ENCODE results near the gene EVA1B.
A peak's percentile ranks its signal among the peaks of the same experiment; 100 is the strongest.

EVA1B gene

DNA sequence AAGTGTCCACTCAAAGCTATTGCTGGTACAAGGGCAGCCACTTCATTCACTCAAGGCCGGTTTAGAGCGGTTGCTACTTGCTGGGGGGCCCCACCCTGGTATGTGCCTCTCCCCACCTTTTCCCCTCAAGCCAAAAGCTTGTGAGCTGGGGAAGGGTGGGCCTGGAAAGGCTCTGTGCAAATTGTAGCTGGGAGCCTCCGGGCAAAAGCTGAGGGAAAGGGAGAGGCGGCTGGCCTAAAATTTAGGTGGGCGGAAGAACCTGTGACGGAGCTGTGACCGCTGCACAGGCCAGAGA, 17.6 kb downstream of the EVA1B start:
- Mint-ChIP-seq H3K27ac (peak overlapping the region; percentile 99), H3K4me3 (peak overlapping the region; percentile 92), H3K27me3 (no peaks in the 10 kb centered on the region), H3K36me3 (peaks cover 12% of the 10 kb centered on the region), H3K9me3 (no peaks in the 10 kb centered on the region), H3K4me1 (peaks cover 54% of the 10 kb centered on the region)

DNA sequence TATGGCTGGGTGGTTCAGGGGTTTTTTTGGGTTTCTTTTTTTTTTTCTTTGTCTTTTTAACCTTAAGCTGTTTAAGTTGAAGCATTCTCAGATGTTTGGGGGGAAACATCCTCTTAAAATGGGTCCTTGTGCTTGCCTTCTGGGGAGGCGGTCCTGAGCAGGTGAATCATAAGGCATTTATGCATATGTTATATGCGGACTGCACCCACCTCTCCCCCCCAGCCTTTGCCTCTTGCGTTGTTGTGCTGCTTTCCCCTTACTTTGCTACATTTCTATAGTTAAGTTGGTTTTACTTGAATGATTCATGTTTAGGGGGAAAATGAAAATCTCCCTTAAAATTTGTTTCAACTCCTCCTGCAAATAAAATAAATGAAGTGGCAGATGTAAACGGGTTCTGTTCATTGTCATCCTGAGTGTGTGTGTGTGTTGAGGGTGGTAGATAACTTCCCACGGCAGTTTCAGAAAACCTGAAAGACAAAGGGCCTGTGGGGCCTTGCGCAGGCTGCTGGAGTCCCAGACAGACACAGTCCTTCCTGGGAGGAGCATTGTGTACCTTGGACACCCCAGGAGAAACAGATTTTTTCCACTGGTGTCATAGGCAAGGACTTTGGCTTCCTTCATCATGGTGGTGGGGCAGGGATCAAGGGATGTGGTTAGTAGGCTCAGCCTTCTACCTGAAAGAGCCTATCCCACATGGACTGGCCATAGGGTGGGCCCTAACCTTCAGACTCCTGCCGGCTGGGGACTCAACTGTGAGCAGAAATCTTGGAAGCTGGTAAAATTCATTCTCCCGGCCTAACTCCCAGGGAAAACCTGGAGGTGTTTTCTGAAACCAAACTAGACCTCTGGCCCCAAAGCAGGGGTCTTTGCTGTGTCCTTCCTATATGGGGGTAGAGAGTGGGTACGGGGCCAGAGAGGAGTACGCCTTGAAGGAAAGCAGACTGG, 18.2 kb downstream of the EVA1B start:
- Mint-ChIP-seq H3K9me3 (no peaks in the 10 kb centered on the region), H3K4me3 (peak overlapping the region; percentile 92), H3K27me3 (no peaks in the 10 kb centered on the region), H3K27ac (peak overlapping the region; percentile 99), H3K4me1 (peaks cover 56% of the 10 kb centered on the region), H3K36me3 (peaks cover 15% of the 10 kb centered on the region)

DNA sequence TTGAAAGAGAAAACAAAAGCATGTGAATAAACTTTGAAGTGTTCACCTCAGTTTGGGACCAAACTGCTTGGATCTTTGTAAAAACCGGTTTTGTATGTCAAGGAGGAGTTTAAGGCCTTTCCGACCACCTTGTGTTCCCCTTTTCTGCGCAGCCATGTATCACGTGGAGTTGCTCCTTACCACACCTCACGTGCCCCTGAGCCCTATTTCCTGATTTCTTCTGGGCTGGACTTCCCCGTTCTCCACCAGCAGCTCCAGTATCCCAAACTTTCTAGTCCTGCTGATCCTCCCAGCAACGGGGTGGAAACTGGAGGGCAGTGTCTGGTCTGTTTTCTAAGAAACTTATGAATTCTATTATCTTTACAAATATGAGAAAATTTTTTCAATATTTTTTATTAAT, 18.9 kb downstream of the EVA1B start:
- no peak overlapping the region for H3K4me3 Mint-ChIP-seq

DNA sequence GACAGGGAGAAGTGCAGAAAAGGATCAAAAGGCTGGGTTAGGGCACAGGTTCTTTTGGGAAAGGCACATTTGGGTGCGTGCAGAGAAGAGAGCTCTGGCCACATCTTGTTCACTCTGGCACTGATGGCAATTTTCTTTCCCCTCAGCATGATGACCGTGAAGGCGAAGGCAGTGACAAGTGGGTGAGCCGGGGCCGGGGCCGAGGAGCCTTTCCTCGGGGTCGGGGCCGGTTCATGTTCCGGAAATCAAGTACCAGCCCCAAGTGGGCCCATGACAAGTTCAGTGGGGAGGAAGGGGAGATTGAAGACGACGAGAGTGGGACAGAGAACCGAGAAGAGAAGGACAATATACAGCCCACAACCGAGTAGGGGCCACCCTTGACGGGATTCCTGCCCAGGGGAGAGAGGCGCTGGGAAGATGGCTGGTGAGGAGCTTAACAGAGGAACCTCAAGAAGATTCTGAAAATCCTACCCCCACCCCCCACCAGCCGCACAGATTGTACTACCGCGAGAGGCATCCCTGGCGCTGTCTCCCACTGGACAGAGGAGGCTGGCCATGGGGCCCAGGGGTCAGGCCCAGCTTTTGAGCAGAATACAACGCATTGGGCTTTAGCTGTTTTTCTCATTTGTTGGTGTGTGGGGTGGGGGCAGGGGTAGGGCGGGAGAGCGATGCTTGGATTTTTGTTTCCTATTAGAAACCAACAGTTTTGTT, 19.6 kb downstream of the EVA1B start:
- peaks cover 64% of the 10 kb centered on the region for H3K4me1 Mint-ChIP-seq
- H3K36me3 Mint-ChIP-seq, result peaks cover 17% of the 10 kb centered on the region
- H3K27ac Mint-ChIP-seq, result peak overlapping the region; percentile 99
- H3K4me3 Mint-ChIP-seq, result peak overlapping the region; percentile 47
- no peaks in the 10 kb centered on the region for H3K27me3 Mint-ChIP-seq
- no peaks in the 10 kb centered on the region for H3K9me3 Mint-ChIP-seq

More for the DNA sequence above, 18.9 kb downstream of the EVA1B start:
- Mint-ChIP-seq H3K27me3 (no peaks in the 10 kb centered on the region), H3K9me3 (no peaks in the 10 kb centered on the region), H3K36me3 (peaks cover 17% of the 10 kb centered on the region), H3K4me1 (peaks cover 63% of the 10 kb centered on the region), H3K27ac (peak overlapping the region; percentile 99)

GRCh38 chr1:36303244-36303643, 20.2 kb downstream of the EVA1B start:
- no peaks in the 10 kb centered on the region for H3K9me3 Mint-ChIP-seq
- H3K4me3 Mint-ChIP-seq, result peak overlapping the region; percentile 47
- H3K36me3 Mint-ChIP-seq, result peaks cover 17% of the 10 kb centered on the region
- H3K27me3 Mint-ChIP-seq, result no peaks in the 10 kb centered on the region
- H3K4me1 Mint-ChIP-seq, result peaks cover 64% of the 10 kb centered on the region
- H3K27ac Mint-ChIP-seq, result peak overlapping the region; percentile 89

- H3K36me3 Mint-ChIP-seq, result peaks cover 22% of the 10 kb centered on the region
- no peaks in the 10 kb centered on the region for H3K9me3 Mint-ChIP-seq
- peak overlapping the region; percentile 100 for H3K27ac Mint-ChIP-seq
- no peaks in the 10 kb centered on the region for H3K27me3 Mint-ChIP-seq
- H3K4me3 Mint-ChIP-seq, result peak overlapping the region; percentile 71
- H3K4me1 Mint-ChIP-seq, result peaks cover 59% of the 10 kb centered on the region
These were observed 22.2 kb downstream of the EVA1B start for GRCh38 chr1:36301220-36301619.

DNA sequence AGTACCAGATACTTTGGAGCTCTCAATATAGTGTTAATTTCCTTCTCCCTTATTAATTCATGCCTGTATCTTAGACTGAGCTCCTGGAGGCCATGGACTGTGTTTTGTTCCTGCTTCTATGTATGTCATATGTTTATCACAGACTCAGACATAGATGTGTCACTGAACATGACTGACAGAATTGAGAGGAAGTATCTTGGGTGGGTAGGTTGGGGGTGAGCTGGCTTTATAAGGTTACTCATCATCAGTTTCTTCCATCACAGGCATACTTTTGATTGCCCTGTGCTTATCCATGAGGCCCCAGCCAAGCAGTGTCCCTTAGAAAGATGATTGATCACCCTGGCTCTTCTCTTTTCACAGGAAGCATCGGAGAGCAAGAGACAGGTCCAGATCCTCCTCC, 22.9 kb downstream of the EVA1B start:
- H3K27ac Mint-ChIP-seq, result peak overlapping the region; percentile 100
- H3K36me3 Mint-ChIP-seq, result peaks cover 22% of the 10 kb centered on the region
- H3K9me3 Mint-ChIP-seq, result no peaks in the 10 kb centered on the region
- peak overlapping the region; percentile 71 for H3K4me3 Mint-ChIP-seq
- H3K4me1 Mint-ChIP-seq, result peaks cover 57% of the 10 kb centered on the region
- no peaks in the 10 kb centered on the region for H3K27me3 Mint-ChIP-seq

DNA sequence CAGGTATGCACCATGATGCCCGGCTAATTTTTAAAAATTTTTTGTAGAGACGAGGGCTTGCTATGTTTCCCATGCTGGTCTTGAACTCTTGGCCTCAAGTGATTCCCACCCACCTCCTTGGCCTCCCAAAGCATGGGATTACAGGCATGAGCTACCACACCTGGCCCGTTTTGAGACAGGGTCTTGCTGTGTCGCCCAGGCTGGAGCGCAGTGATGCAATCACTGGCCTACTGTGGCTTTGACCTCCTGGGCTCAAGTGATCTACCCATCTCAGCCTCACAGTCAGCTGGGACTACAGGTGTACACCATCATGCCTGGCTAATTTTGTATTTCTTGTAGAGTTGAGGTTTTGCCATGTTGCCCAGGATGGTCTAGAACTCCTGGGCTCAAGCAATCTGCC, 24.8 kb downstream of the EVA1B start:
- Mint-ChIP-seq H3K9me3 (no peaks in the 10 kb centered on the region), H3K36me3 (peaks cover 23% of the 10 kb centered on the region), H3K27ac (no peak overlapping the region)

DNA sequence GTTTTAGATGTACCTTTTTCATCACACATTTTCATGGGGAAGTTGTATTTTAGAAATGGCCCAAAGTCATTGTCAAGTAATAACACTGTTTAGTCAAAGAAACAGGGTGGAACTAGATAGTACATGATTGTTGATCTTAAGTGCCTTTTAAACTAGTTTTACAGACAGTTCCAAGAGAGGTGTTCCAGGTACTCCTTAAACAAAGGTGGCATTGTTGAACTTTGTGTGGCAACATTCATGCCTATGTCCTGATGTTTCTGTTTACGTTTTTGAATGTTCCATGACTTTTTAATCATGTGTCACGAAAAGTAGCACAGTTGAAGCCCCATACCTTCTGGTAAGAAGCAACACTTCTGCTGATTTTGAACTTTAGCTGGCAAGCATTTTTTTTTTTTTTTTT, 26.4 kb downstream of the EVA1B start:
- Mint-ChIP-seq H3K9me3 (no peaks in the 10 kb centered on the region), H3K4me1 (peaks cover 31% of the 10 kb centered on the region), H3K4me3 (no peak overlapping the region), H3K27ac (peak overlapping the region; percentile 71), H3K27me3 (no peaks in the 10 kb centered on the region), H3K36me3 (peaks cover 19% of the 10 kb centered on the region)

More for the DNA sequence above, 24.8 kb downstream of the EVA1B start:
- H3K4me3 Mint-ChIP-seq, result no peak overlapping the region
- no peaks in the 10 kb centered on the region for H3K27me3 Mint-ChIP-seq
- H3K4me1 Mint-ChIP-seq, result peaks cover 44% of the 10 kb centered on the region

DNA sequence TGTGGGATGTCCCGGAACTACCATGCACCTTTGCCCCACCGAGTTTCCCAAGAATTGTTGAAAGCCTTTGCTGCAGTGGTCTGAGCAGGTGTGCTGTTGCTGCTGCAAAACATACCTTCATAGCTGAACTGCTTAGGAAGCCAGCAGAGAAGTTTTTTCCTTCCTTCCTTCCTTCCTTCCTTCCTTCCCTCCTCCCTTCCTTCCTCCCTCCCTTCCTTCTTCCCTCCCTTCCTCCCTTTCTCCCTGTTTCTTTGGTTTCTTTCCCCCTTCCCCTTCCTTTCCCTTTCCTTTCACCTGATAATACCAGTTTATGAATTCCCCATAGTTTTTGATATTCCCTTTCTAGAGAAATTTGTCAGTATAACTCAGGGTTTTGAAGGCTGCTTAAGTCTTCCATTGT, 28.1 kb downstream of the EVA1B start:
- Mint-ChIP-seq H3K27me3 (no peaks in the 10 kb centered on the region), H3K9me3 (no peaks in the 10 kb centered on the region), H3K4me3 (no peak overlapping the region), H3K4me1 (peaks cover 17% of the 10 kb centered on the region), H3K27ac (peak overlapping the region; percentile 74), H3K36me3 (peaks cover 12% of the 10 kb centered on the region)

- H3K27ac Mint-ChIP-seq, result no peak overlapping the region
- H3K9me3 Mint-ChIP-seq, result no peaks in the 10 kb centered on the region
- H3K27me3 Mint-ChIP-seq, result no peaks in the 10 kb centered on the region
- peaks cover 15% of the 10 kb centered on the region for H3K36me3 Mint-ChIP-seq
- peaks cover 42% of the 10 kb centered on the region for H3K4me1 Mint-ChIP-seq
- no peak overlapping the region for H3K4me3 Mint-ChIP-seq
These were observed 35.9 kb downstream of the EVA1B start for GRCh38 chr1:36287595-36287994.

DNA sequence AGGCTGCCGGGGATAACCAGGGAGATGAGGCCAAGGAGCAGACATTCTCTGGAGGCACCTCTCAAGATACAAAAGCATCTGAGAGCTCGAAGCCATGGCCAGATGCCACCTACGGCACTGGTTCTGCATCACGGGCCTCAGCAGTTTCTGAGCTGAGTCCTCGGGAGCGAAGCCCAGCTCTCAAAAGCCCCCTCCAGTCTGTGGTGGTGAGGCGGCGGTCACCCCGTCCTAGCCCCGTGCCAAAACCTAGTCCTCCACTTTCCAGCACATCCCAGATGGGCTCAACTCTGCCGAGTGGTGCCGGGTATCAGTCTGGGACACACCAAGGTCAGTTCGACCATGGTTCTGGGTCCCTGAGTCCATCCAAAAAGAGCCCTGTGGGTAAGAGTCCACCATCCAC, 36.6 kb downstream of the EVA1B start:
- H3K27me3 Mint-ChIP-seq, result no peaks in the 10 kb centered on the region
- no peaks in the 10 kb centered on the region for H3K9me3 Mint-ChIP-seq
- H3K36me3 Mint-ChIP-seq, result peaks cover 17% of the 10 kb centered on the region
- peak overlapping the region; percentile 86 for H3K27ac Mint-ChIP-seq
- H3K4me3 Mint-ChIP-seq, result no peak overlapping the region
- peaks cover 45% of the 10 kb centered on the region for H3K4me1 Mint-ChIP-seq

DNA sequence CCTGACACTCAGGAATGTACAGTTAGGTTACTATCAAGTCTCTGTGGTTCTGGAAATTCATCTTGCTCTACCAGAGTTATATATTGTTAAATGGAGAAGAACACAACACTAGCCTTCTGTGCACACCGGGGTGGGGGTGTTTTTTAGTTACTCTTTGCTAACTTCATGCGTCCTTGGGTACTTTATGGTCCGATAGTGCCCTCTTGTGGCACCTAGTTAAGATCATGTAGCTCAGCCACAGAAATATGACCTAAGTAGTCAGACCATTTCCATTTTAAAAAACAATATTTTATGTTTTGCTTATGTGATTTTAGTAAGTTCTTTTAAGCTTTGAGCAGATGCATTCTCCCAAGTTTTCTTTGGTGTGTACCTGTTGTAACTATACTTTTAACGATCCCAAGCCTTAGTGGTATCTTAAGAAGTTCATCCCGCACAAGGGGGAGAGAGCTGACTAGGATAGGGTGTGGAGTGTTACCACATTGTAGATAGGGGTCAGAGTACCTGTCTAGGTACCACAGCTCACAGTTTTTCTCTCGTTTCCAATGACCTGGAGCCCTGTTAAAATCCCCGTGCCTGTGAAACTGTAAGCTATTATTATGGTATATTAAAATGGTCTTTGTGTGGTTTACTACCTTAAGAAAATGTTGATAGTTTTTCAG, 37.9 kb downstream of the EVA1B start:
- Mint-ChIP-seq H3K36me3 (peaks cover 14% of the 10 kb centered on the region), H3K9me3 (no peaks in the 10 kb centered on the region), H3K27ac (peak overlapping the region; percentile 86), H3K4me3 (no peak overlapping the region), H3K27me3 (no peaks in the 10 kb centered on the region), H3K4me1 (peaks cover 54% of the 10 kb centered on the region)

- peak overlapping the region; percentile 74 for H3K27ac Mint-ChIP-seq
- peaks cover 14% of the 10 kb centered on the region for H3K36me3 Mint-ChIP-seq
- H3K9me3 Mint-ChIP-seq, result no peaks in the 10 kb centered on the region
- no peak overlapping the region for H3K4me3 Mint-ChIP-seq
- peaks cover 64% of the 10 kb centered on the region for H3K4me1 Mint-ChIP-seq
- no peaks in the 10 kb centered on the region for H3K27me3 Mint-ChIP-seq
These were observed 38.9 kb downstream of the EVA1B start for GRCh38 chr1:36284517-36284916.

DNA sequence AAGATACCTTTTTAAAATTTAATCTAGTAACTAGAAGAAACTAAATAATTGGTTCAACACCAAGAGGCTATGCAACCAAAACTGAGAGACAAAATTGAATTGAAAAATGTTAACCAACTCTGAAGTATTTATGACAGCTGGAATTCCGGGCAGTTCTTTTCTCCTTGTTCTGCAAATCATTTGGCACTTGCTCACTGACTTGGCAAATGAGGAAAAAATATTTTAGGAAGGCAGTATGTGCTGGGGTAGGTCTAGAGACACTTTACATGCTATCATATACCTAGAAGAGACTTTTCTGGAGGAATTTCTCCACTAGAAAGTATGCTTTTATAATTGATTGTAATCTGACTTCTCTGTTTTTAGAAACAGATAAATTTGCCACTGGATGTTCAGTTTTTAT, 39.4 kb downstream of the EVA1B start:
- Mint-ChIP-seq H3K27me3 (no peaks in the 10 kb centered on the region), H3K4me1 (peaks cover 66% of the 10 kb centered on the region), H3K27ac (peak overlapping the region; percentile 74), H3K4me3 (no peak overlapping the region), H3K9me3 (no peaks in the 10 kb centered on the region), H3K36me3 (peaks cover 14% of the 10 kb centered on the region)
